ENCODE measurements around the gene PIGZ. TPM values are rescaled to one million over a fixed set of nuclear protein-coding genes. Genes with fewer than 3 reads are reported as not detected.

Gene PIGZ
- total RNA-seq, 8 experiments from 2014 or later: 1.2 to 7.1 (median 2.2) TPM

DNA sequence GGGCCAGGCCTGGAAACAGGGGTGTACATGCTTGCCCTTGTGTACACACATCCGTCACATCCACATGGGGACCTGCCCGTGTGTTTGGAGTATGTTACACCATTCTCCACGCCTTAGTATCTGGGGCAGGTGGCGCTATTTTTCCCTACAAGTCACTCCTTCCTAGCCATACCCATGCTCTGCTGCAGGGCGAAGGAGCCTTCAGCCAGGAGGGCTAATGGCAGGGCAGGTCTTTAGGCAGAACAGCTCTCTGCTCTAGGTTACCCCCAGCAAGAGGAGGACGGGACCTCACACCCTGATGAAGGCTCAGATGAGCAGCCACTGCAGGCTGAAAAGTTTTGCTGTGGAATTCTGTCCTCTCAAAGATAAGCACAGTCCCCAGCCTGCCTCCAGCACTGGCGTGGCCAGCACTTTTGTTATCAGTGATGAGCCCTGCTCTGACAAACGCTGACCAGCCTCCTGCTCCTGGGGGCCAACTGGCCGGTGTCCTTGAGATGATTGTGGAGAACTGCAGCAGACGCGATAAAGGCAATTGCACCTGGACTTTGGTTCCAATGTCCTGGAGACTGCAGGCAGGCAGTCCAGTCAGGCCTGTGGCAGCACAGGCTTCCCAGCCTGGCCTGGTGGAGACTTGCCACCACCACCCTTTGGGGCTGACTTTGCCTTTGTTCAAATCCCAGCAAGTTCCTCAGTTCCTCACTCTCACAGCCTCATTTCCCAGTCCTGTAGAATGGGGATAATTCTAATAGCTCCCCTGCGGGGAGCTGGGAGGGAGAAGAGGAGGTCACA lies 19.8 kb upstream of the PIGZ start:
- Histone ChIP-seq H3K27ac (no peak overlapping the region), H3K4me3 (no peak overlapping the region), H3K4me1 (replicated peaks in 1 of 2) (no peaks in the 10 kb centered on the region)
- peak in 6 of 8 experiments; percentile 32 to 74 (median 50) for ATAC-seq (replicated peaks in 6 of 8)
- in situ Hi-C loops (cut with MboI; ENCODE audit: low pct_unique_long_range_greater_than_20kb in 2 of 9, low sequenced_read_pairs in 9 of 9, unreplicated experiment in 9 of 9): loop anchor here in 1 of 9 experiments (25.0 kb wide), 1 partner anchor 199 kb away; no protein-coding TSS in a partner anchor
- 6 to 100% (median 73%) methylated on average over 1 to 5 of the region's 12 CpGs; no CpG with 5 or more reads in 2 of the 10 experiments for WGBS, 10 experiments

- 33 to 100% (median 86%) methylated on average over 3 to 10 of the region's 10 CpGs; no CpG with 5 or more reads in 4 of the 10 experiments for whole genome bisulfite sequencing, 10 experiments
- H3K27ac ChIP-seq: no peak overlapping the region
- in situ Hi-C loops (cut with MboI; ENCODE audit: low pct_unique_long_range_greater_than_20kb in 2 of 9, low sequenced_read_pairs in 9 of 9, unreplicated experiment in 9 of 9): loop anchor here in 1 of 9 experiments (25.0 kb wide), 1 partner anchor 200 kb away; no protein-coding TSS in a partner anchor
- no peak for ATAC-seq (replicated peaks in 6 of 8)
- H3K4me3 ChIP-seq: no peak overlapping the region
- no peaks in the 10 kb centered on the region for H3K4me1 ChIP-seq (replicated peaks in 1 of 2)
Measured at GRCh38 chr3:196987022-196987421, 18.4 kb upstream of the PIGZ start.

GRCh38 chr3:196985954-196986885 lies 17.6 kb upstream of the PIGZ start:
- ATAC-seq (replicated peaks in 6 of 8): no peak
- Histone ChIP-seq H3K4me1 (replicated peaks in 1 of 2) (no peaks in the 10 kb centered on the region), H3K4me3 (no peak overlapping the region), H3K27ac (no peak overlapping the region)
- in situ Hi-C loops (cut with MboI; ENCODE audit: low pct_unique_long_range_greater_than_20kb in 2 of 9, low sequenced_read_pairs in 9 of 9, unreplicated experiment in 9 of 9): loop anchor here in 1 of 9 experiments (25.0 kb wide), 1 partner anchor 201 kb away; no protein-coding TSS in a partner anchor
- WGBS, 10 experiments: 59 to 100% (median 91%) methylated on average over 2 to 7 of the region's 9 CpGs

DNA sequence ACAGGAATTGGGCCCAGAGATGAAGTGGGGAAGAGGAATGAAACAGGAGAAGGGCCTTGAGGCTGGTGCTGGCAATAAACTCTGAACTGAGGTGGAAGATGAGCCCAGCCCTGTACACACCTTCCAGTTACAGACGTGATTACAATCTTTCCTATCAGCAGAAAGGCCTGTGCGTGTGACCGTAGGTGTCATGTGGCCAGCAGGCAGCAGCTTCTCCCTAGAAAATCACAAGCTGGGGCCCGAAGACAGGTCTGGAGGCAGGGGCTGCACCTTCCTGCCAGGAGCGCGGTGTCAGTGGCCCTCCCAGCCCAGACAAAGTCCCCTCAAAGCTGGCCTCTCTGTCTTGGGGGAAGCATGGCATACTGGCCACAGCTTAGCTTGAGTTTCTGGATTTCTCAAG lies 16.7 kb upstream of the PIGZ start:
- Histone ChIP-seq H3K4me3 (no peak overlapping the region), H3K4me1 (replicated peaks in 1 of 2) (no peaks in the 10 kb centered on the region), H3K27ac (no peak overlapping the region)
- ATAC-seq (replicated peaks in 6 of 8): no peak
- in situ Hi-C loops (cut with MboI; ENCODE audit: low pct_unique_long_range_greater_than_20kb in 2 of 9, low sequenced_read_pairs in 9 of 9, unreplicated experiment in 9 of 9): loop anchor here in 1 of 9 experiments (25.0 kb wide), 1 partner anchor 202 kb away; no protein-coding TSS in a partner anchor
- WGBS, 10 experiments: 42 to 89% (median 73%) methylated on average over 1 to 4 of the region's 6 CpGs; no CpG with 5 or more reads in 6 of the 10 experiments

- ATAC-seq (replicated peaks in 6 of 8): no peak
- Histone ChIP-seq H3K4me3 (no peak overlapping the region), H3K4me1 (replicated peaks in 1 of 2) (peaks cover 0 to 3% of the 10 kb centered on the region in 2 donors), H3K27ac (no peak overlapping the region)
- 0 to 80% (median 38%) methylated on average over 1 of the region's 1 CpG; no CpG with 5 or more reads in 2 of the 10 experiments for WGBS, 10 experiments
- in situ Hi-C loops (cut with MboI; ENCODE audit: low pct_unique_long_range_greater_than_20kb in 2 of 9, low sequenced_read_pairs in 9 of 9, unreplicated experiment in 9 of 9): loop anchor here in 1 of 9 experiments (25.0 kb wide), 1 partner anchor 204 kb away; no protein-coding TSS in a partner anchor
Measured at GRCh38 chr3:196983186-196983585, 14.6 kb upstream of the PIGZ start.

- ATAC-seq (replicated peaks in 6 of 8): no peak
- in situ Hi-C loops (cut with MboI; ENCODE audit: low pct_unique_long_range_greater_than_20kb in 2 of 9, low sequenced_read_pairs in 9 of 9, unreplicated experiment in 9 of 9): loop anchor here in 1 of 9 experiments (25.0 kb wide), 1 partner anchor 206 kb away; no protein-coding TSS in a partner anchor
Measured at GRCh38 chr3:196981657-196982056, 13.0 kb upstream of the PIGZ start.

GRCh38 chr3:196979545-196979944 lies 10.9 kb upstream of the PIGZ start:
- WGBS, 10 experiments: 6 to 100% (median 68%) methylated on average over 2 to 6 of the region's 10 CpGs; no CpG with 5 or more reads in 1 of the 10 experiments
- no peak for ATAC-seq (replicated peaks in 6 of 8)
- in situ Hi-C loops (cut with MboI; ENCODE audit: low pct_unique_long_range_greater_than_20kb in 2 of 9, low sequenced_read_pairs in 9 of 9, unreplicated experiment in 9 of 9): loop anchor here in 1 of 9 experiments (25.0 kb wide), 1 partner anchor 208 kb away; no protein-coding TSS in a partner anchor

More at GRCh38 chr3:196981657-196982056, 13.0 kb upstream of the PIGZ start:
- Histone ChIP-seq H3K4me1 (replicated peaks in 1 of 2) (peaks cover 0 to 3% of the 10 kb centered on the region in 2 donors), H3K27ac (no peak overlapping the region), H3K4me3 (no peak overlapping the region)
- 74 to 90% (median 88%) methylated on average over 3 to 4 of the region's 13 CpGs; no CpG with 5 or more reads in 7 of the 10 experiments for WGBS, 10 experiments

GRCh38 chr3:196976941-196977340 lies 8.3 kb upstream of the PIGZ start:
- 0 to 100% (median 87%) methylated on average over 1 to 11 of the region's 11 CpGs; no CpG with 5 or more reads in 5 of the 10 experiments for WGBS, 10 experiments
- ATAC-seq (replicated peaks in 6 of 8): no peak
- in situ Hi-C loops (cut with MboI; ENCODE audit: low pct_unique_long_range_greater_than_20kb in 2 of 9, low sequenced_read_pairs in 9 of 9, unreplicated experiment in 9 of 9): loop anchor here in 1 of 9 experiments (25.0 kb wide), 1 partner anchor 210 kb away; no protein-coding TSS in a partner anchor
- Histone ChIP-seq H3K4me3 (no peak overlapping the region), H3K27ac (no peak overlapping the region), H3K4me1 (replicated peaks in 1 of 2) (peaks cover 0 to 3% of the 10 kb centered on the region in 2 donors)

More at GRCh38 chr3:196979545-196979944, 10.9 kb upstream of the PIGZ start:
- Histone ChIP-seq H3K4me3 (no peak overlapping the region), H3K4me1 (replicated peaks in 1 of 2) (peaks cover 0 to 3% of the 10 kb centered on the region in 2 donors), H3K27ac (no peak overlapping the region)

DNA sequence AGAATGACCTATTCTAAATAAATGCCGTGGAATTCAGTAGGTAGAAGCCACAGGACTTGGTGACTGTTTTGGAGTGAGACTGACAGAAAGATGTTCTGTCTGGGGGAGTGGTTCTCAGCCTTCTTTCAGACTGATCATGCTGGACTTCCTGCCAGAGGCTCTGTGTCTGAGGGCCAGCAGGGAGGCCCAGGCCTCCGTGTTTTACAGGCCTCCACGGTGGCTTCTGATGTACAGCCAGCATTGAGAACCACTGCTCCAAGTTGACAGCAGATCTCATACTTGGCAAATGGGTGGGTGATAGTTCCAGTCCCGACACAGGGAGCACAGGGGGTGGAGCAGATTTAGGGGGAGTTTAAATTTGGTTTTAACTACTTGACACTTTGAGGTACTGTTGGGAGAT lies 6.7 kb upstream of the PIGZ start:
- H3K4me1 ChIP-seq (replicated peaks in 1 of 2): peaks cover 0 to 3% of the 10 kb centered on the region in 2 donors
- in situ Hi-C loops (cut with MboI; ENCODE audit: low pct_unique_long_range_greater_than_20kb in 2 of 9, low sequenced_read_pairs in 9 of 9, unreplicated experiment in 9 of 9): loop anchor here in 1 of 9 experiments (25.0 kb wide), 1 partner anchor 212 kb away; no protein-coding TSS in a partner anchor
- 14 to 100% (median 72%) methylated on average over 1 to 4 of the region's 4 CpGs; no CpG with 5 or more reads in 2 of the 10 experiments for WGBS, 10 experiments
- H3K4me3 ChIP-seq: no peak overlapping the region
- no peak for ATAC-seq (replicated peaks in 6 of 8)
- H3K27ac ChIP-seq: no peak overlapping the region

- WGBS, 10 experiments: 68 to 100% (median 89%) methylated on average over 1 to 4 of the region's 5 CpGs; no CpG with 5 or more reads in 7 of the 10 experiments
- Histone ChIP-seq H3K4me1 (replicated peaks in 1 of 2) (peaks cover 0 to 3% of the 10 kb centered on the region in 2 donors), H3K27ac (no peak overlapping the region), H3K4me3 (no peak overlapping the region)
- ATAC-seq (replicated peaks in 6 of 8): no peak
- in situ Hi-C loops (cut with MboI; ENCODE audit: low pct_unique_long_range_greater_than_20kb in 2 of 9, low sequenced_read_pairs in 9 of 9, unreplicated experiment in 9 of 9): loop anchor here in 1 of 9 experiments (25.0 kb wide), 1 partner anchor 213 kb away; no protein-coding TSS in a partner anchor
Measured at GRCh38 chr3:196974661-196975060, 6.0 kb upstream of the PIGZ start.

- no peak for ATAC-seq (replicated peaks in 6 of 8)
- in situ Hi-C loops (cut with MboI; ENCODE audit: low pct_unique_long_range_greater_than_20kb in 2 of 9, low sequenced_read_pairs in 9 of 9, unreplicated experiment in 9 of 9): no loop called here
- WGBS, 10 experiments: 60 to 100% (median 85%) methylated on average over 1 to 5 of the region's 7 CpGs; no CpG with 5 or more reads in 5 of the 10 experiments
- Histone ChIP-seq H3K4me3 (no peak overlapping the region), H3K4me1 (replicated peaks in 1 of 2) (peaks cover 5 to 12% of the 10 kb centered on the region in 2 donors), H3K27ac (no peak overlapping the region)
Measured at GRCh38 chr3:196971094-196971698, 2.6 kb upstream of the PIGZ start.

Measured in motor neuron (in vitro differentiated cells).